ENCODE data around the gene PFKL.
"Not testable (repeated sequence)": the region's sequence is repeated elsewhere in the genome, so short reads cannot be mapped to it uniquely, and the experiment has no call there.

PFKL gene

DNA sequence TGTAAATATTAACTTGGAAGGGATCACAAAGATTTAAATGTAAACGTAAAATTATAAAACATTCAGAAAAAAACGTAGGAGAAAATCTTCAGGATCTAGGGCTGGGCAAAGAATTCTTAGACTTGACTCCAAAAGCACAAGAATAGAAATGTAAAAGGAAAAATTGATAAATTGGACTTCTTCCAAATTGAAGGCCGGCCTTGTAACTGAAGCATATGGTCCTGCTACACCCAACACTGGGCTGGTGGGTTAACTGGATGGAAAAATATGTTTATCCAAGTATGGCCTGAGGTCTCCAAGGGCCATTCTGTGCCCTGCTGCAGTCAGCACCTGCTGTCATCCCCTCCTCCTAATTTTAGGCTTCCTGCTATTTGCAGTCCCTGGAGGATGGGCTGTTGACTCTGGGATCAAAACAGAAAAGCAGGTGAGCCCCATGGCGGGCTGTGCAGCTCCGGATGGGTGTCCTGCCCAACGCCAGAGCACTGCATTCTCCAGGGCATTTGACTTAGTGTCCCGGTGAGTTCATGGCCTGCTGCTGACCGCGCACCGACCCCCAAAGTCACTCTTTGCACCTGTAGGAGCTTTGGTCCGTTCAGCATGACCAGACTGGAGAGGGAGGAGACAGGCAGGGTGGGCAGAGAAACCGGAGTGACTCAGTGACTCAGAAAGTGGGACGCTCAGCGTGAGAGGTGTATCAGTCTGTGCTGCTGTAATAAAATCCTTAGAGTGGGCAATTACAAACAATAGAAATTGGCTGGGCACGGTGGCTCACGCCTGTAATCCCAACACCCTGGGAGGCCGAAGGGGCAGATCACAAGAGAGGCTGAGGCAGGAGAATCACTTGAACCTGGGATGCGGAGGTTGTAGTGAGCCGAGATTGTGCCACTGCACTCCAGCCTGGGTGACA, 20.2 kb upstream of the PFKL start:
- no peak for DNase-seq (ENCODE audit: low read depth)

DNA sequence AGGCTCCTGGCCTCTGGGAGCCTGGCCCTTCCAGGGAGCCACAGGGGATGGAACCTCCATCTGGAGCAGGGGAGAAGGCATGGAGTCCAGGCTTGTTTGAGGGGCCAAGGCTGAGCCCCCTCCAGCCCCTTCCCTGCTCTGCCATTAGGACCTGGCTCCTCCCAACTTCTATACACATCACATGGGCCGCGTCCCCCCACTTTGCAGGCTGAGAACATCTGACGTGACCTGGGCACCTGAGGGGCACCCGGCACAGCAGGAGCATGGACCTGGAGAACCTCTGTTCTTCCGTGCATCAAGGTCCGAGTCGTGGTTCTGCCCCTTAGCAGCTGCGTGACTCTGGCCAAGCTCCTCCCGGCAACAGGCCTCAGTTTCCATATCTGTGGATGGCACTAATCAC, 18.1 kb upstream of the PFKL start:
- no peak for DNase-seq (ENCODE audit: low read depth)

GRCh38 chr21:44282370-44282769, 17.5 kb upstream of the PFKL start:
- DNase-seq (ENCODE audit: low read depth), result no peak

DNA sequence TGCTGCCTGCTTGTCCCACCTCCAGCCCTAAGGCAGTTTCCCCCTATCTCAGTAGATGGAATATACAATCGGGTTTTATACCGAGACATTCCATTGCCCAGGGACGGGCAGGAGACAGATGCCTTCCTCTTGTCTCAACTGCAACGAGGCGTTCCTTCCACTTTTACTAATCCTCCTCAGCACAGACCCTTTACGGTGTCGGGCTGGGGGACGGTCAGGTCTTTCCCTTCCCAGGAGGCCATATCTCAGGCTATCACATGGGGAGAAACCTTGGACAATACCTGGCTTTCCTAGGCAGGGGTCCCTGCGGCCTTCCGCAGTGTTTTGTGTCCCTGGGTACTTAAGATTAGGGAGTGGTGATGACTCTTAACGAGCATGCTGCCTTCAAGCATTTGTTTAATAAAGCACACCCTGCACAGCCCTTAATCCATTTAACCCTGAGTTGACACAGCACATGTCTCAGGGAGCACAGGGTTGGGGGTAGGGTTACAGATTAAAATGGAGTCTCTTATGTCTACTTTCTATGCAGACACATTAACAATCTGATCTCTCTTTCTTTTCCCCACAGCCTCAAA, 16.6 kb upstream of the PFKL start:
- not testable (repeated sequence) for DNase-seq (ENCODE audit: low read depth)

GRCh38 chr21:44283948-44284347, 15.9 kb upstream of the PFKL start:
- DNase-seq (ENCODE audit: low read depth), result no peak

DNA sequence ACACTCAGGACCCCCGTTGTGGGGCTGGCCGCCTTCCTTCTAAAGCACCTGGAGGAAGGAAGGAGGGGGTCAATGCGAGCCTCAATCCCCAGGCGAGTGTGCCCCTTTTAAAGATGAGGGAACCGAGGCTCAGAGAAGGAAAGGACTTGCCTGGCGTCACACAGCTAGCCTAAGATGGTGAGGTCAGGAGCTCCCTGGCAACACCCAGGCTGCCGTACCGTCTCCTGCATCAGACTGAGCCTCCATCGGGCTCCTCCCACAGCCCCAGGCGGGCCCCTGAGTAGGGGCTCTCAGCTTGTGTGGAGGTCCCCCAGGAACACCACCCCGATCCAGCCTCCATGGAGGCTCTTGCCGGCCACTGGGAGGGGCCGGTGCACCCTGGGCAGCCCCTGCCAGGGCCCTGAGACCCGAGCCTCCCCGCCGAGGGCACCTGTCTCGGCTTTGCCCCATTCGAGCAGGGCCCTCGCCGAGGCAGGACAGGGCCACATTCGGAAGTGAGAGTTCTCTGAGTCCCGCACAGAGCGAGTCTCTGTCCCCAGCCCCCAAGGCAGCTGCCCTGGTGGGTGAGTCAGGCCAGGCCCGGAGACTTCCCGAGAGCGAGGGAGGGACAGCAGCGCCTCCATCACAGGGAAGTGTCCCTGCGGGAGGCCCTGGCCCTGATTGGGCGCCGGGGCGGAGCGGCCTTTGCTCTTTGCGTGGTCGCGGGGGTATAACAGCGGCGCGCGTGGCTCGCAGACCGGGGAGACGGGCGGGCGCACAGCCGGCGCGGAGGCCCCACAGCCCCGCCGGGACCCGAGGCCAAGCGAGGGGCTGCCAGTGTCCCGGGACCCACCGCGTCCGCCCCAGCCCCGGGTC, 14.5 kb upstream of the PFKL start, which contains the start of gene AIRE:
Gene AIRE, plus strand, starts transcription at position 739 of the 855 bp plus-strand sequence. CDS start 131 bp downstream, outside the sequence.
- no peak for DNase-seq (ENCODE audit: low read depth)

DNA sequence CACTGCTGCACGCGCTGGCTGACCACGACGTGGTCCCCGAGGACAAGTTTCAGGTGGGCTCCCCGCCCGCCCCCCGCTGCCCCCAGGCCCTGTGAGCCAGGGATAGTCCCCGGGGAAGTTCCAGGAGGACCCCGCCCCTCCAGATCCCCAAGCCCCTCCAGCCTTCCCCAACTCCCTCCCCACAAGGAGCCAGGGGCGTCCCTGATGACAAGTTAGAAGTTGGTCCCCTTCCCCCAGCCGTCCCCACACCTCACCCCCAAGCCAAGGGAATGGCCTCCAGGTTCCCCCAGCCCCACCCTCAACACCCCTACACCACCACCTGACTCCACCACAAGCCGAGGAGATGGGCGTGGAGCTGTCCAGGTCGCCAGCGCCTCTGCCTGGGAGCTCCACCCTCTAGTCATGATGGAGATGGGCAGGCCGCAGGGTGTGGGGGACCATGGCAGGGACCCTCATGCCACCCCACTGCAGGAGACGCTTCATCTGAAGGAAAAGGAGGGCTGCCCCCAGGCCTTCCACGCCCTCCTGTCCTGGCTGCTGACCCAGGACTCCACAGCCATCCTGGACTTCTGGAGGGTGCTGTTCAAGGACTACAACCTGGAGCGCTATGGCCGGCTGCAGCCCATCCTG, 13.7 kb upstream of the PFKL start:
- no peak for DNase-seq (ENCODE audit: low read depth)

DNA sequence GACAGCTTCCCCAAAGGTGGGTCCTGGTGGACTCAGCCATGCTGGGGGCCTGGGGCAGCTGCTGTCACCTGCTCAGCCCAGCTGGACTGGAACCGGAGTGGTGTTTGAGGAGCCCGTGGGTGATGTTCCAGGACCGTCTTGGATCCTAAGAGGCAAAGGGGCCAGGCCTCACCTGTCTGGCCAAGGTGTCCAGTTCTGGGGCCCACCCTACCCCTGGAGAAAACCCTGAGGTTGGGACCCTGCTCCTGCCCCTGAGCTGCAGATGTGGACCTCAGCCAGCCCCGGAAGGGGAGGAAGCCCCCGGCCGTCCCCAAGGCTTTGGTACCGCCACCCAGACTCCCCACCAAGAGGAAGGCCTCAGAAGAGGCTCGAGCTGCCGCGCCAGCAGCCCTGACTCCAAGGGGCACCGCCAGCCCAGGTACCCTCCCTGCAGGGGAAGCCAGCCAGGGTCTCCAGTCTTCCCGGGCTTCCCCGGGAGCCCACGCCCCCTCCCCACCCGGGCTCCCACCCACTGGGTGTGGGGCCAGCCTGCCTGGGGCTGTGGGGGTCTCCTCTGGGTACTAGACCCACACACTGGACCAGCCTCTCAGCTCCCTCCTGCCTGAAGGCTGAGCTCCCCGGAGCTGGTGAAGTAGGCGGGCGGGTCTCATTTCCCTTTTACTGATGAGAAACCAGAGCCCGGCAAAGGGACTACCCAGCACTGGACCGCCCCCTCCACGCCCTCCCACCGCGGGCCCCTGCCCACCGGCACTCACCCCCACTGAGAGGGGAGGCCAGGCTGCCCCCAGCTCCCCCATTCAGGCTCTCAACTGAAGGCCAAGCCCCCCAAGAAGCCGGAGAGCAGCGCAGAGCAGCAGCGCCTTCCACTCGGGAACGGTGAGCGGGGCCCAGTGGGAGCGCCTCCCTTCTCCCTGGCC, 12.9 kb upstream of the PFKL start:
- no peak for DNase-seq (ENCODE audit: low read depth)

DNA sequence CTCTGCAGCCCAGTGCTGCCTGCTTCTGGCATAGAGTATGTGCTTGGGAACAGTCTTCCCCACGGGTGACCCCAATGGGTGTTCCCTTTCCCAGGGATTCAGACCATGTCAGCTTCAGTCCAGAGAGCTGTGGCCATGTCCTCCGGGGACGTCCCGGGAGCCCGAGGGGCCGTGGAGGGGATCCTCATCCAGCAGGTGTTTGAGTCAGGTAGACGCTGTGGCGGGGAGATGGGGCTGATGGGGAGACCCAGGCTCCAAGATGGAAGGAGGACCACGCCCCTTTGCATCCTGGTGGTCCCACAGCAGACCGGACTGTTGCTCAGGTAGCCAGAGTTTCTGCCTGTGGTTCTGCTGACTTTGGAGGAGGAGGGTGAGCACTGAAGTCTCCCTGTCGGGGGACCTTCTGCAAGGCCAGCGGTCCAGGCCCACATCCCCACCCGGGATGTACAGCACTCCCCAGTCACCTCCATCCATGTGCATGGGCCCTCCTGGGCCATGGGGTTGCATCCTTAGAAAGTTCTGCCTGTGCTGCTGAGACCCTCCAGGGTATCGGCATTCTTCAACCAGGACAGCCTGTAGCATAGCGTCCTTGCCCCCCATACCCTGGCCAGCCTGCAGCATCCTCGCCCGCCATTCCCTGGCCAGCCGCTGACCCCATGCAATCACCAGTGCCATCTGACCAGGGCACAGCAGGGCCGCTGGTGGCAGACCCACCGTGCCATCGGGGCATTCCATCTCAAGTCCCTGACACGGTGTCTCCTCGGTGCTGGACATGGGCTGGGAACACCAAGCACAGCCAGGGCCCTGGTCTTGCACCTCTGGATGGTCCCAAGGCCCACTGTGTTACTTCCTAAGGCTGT, 11.4 kb upstream of the PFKL start:
- DNase-seq (ENCODE audit: low read depth), result no peak

- no peak for DNase-seq (ENCODE audit: low read depth)
These were observed 10.4 kb upstream of the PFKL start for GRCh38 chr21:44289381-44290010.

GRCh38 chr21:44290327-44291077, 9.4 kb upstream of the PFKL start:
- DNase-seq (ENCODE audit: low read depth), result no peak

- no peak for DNase-seq (ENCODE audit: low read depth)
These were observed 8.5 kb upstream of the PFKL start for GRCh38 chr21:44291078-44291935.

- DNase-seq (ENCODE audit: low read depth), result no peak
These were observed 7.7 kb upstream of the PFKL start for GRCh38 chr21:44291936-44292811.

DNA sequence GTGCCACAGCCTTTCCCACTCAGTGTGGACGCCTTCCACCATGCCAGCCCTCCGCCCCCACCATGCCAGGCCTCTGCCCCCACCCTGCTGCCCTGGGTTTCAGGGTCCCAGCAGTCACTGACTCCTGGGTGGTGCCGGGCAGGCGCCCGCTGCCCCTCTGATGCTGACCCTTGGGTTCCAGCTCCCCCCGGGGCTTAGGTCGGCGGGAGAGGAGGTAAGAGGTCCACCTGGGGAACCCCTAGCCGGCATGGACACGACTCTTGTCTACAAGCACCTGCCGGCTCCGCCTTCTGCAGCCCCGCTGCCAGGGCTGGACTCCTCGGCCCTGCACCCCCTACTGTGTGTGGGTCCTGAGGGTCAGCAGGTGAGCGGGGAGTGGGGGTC, 7.0 kb upstream of the PFKL start:
- DNase-seq (ENCODE audit: low read depth), result no peak

- no peak for DNase-seq (ENCODE audit: low read depth)
These were observed 6.2 kb upstream of the PFKL start for GRCh38 chr21:44293551-44294231.
